ENCODE data around the gene PRICKLE2.

- no peak for TF ChIP-seq CTCF (IDR thresholded peaks at IDR 0.05; ENCODE audit: poor library complexity)
- no peak for TF ChIP-seq EZH2 (IDR thresholded peaks at IDR 0.05; ENCODE audit: borderline replicate concordance)
- TF ChIP-seq EZH2phosphoT487 (IDR thresholded peaks at IDR 0.05; ENCODE audit: low read depth, severe bottlenecking, unreplicated experiment): no peak
Observed at GRCh38 chr3:64195789-64196188, 29.5 kb downstream of the PRICKLE2 start.

Data from hepatocyte (in vitro differentiated cells).